GM10266 (cell line): ENCODE measurements around the gene PPRC1.

Experiments
- DNase-seq: peaks from one replicate; pipeline ENCODE4 v3.0.0; 2012; ENCODE audit errors: extremely low spot score
- CTCF ChIP-seq: IDR thresholded peaks from 2 replicates; pipeline ENCODE4 v1.5.1; 2012; ENCODE audit warnings: mild to moderate bottlenecking, low read depth; ENCODE audit not compliant: control insufficient read depth, insufficient read depth; ENCODE audit errors: missing control alignments

PPRC1 gene

DNA sequence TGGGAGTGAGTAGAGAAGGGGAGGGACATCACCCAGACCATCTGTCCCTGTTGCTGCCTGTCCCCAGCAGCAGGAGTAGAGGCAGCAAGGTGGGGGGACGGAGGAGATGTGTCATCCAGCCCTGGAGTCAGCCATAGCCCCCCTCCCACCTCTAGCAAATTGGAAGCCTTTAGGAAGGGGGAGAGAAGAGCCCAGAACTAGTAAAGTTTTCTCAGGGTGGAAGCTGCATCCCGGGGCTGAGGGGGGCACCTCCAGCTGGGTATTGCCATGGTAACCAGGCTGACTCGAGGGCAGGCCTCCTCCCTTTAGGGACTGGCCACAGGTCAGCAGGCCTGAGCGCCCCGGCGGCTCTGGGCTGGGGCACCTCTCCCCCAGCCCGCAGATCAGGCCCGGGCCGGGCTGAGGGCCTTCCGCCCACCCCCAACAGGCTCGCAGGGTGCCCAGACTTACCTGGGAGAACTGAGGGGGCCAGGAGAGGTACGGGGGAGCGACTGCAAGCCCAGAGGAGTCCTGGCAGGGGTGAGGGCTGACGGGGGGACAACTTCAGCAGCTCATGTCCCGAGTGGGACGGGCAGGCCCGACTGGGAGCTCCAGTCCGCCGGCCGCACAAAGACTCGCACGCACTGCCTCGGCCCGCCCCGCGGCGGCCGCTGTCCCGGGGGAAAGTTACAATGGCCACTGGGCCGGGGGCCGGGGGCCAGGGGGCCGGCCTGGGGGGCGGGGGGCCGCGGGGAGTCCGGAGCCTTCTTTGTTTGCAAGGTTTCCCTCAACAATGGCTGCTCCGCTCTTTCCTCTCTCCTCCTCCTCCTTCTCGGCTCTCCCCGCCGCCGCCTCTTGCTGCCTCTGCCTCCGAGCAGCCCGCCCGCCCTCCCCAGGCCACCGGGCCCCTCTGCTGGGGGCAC, 18.6 kb upstream of the PPRC1 start:
- TF ChIP-seq CTCF: no peak
- DNase-seq: peak; percentile 47

DNA sequence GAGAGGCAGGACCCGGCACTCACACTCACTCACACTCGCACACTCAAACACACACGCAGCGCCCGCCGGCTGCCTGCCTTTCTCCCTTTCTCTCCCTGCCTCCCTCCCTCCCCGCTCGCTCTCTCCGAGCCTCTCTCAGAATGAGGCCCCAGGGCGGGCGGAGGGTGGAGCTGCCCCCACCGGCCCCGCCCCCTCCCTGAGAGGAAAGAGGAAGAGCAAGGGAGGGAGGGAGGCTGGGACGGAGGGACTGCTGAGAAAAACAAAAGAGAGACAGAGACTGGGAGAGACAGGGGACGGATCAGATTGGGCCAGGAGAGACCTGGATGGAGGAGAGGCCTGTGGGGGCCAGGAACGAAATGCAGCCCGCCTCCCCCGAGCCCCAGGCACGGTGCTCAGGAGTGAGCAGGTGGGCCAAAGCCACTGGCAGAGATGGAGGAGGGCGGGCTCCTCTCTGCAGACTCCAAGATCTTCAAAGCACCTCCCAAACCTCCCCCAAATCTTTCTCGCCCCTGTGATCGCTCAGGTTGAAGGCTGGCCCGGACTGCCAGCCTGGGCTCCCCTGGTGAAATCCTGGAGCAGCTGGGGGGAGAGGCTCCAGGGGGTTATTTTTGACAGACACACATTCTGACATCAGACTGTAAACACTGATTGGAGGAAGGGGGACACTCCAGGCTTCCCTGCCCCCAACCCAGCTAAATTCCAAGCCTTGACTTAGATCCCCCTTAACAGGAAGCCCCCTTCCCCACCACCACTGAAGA, 17.8 kb upstream of the PPRC1 start:
- TF ChIP-seq CTCF: no peak
- peak; percentile 92 for DNase-seq

- TF ChIP-seq CTCF: no peak
- DNase-seq: no peak
These were observed 17.1 kb upstream of the PPRC1 start for GRCh38 chr10:102115775-102116174.

DNA sequence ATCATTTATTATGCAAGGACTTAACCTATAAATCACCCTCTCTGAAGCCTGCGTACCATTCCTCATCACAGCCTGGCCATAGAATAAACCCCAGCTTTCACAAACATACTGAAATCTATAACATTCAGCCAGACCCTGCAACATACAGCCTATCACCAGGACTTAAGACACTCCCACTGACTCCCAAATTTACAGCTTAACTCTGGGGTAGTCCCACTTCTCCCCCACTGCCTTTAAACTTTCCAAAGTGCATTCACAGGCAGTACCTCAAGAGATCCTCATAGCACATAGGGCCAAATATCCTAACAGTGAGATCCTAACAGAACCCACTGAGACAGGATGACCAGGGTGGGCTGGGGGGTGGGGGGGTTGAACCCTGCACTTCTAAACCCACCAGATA, 16.2 kb upstream of the PPRC1 start:
- TF ChIP-seq CTCF: no peak
- no peak for DNase-seq

- peak; percentile 64 for DNase-seq
- TF ChIP-seq CTCF: peak; percentile 24
These were observed 15.3 kb upstream of the PPRC1 start for GRCh38 chr10:102117391-102118159.

- TF ChIP-seq CTCF: no peak
- no peak for DNase-seq
These were observed 14.0 kb upstream of the PPRC1 start for GRCh38 chr10:102118867-102119266.
